Stimulated activated effector memory CD8-positive, alpha-beta T cell treated with anti-CD3 and anti-CD28 coated beads, Interleukin-12 subunit alpha, Interleukin-12 subunit beta, amount 100 ng/mL, for 72 hours (primary cell): Measurements from ENCODE around the gene SV2C.

Experiments
- ATAC-seq: fragments of 150-1000 bp; cut with Tn5 transposase; 2 replicates; pipeline ENCODE4 v1.10.0; 2021
- DNase-seq, 2 donors: peaks; one replicate each; pipeline ENCODE4 v3.0.0; 2021 to 2022; ENCODE audit warnings: low spot score in 2 of 2
- H3K27ac Mint-ChIP-seq: one replicate; pipeline ENCODE4 v1.8.0; 2022; ENCODE audit warnings: mild to moderate bottlenecking, mixed read lengths
- H3K36me3 Mint-ChIP-seq: one replicate; pipeline ENCODE4 v1.8.0; 2022; ENCODE audit warnings: mild to moderate bottlenecking, mixed read lengths
- H3K4me1 Mint-ChIP-seq: one replicate; pipeline ENCODE4 v1.8.0; 2022; ENCODE audit warnings: mixed read lengths
- H3K4me3 Mint-ChIP-seq: one replicate; pipeline ENCODE4 v1.8.0; 2022; ENCODE audit warnings: mild to moderate bottlenecking, mixed read lengths
- H3K9me3 Mint-ChIP-seq: one replicate; pipeline ENCODE4 v1.8.0; 2022; ENCODE audit warnings: mixed read lengths

SV2C gene

GRCh38 chr5:76166886-76167576, 83.8 kb downstream of the SV2C start:
- ATAC-seq, result peak; percentile 97

DNA sequence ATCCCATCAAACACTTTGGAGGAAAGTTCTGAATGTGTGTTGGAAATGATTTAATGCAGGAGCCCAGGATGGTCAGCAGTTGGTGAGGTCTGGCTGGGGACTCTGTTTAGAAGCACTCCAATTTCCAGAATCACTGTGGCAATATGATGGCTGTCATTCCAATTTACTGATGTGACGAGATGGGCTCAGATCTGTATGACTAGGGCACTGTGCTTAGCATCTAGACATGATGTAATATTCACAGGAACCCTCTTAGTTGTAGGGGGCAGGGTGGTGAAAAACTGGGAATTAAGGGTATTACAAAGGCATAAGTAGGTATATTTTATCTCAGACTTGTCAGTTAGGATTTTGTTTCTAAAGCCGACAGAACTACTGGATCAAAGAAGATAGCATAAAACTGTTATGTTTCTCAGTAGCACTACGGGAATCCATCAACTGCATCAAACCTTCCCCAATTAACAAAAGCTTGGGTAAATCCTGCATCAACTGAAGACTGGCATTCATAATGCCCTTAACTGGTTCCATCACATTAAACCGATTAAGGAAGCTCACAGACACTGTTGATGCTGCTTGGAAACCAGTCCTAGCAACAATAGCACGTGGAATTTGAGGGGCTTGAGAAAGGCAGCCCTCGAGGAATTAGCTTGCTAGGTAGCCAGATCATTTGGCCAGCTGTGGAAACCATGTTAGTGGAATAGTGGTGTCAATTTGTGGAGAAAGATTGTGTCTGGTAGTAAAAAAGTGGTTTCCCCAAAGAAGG, 86.1 kb downstream of the SV2C start:
- no peaks in the 10 kb centered on the region for H3K36me3 Mint-ChIP-seq
- H3K4me3 Mint-ChIP-seq, result no peak overlapping the region
- peaks cover 6% of the 10 kb centered on the region for H3K9me3 Mint-ChIP-seq
- ATAC-seq (no peak), DNase-seq (no peak)
- no peak overlapping the region for H3K27ac Mint-ChIP-seq
- H3K4me1 Mint-ChIP-seq, result peaks cover 21% of the 10 kb centered on the region

More at GRCh38 chr5:76166886-76167576, 83.8 kb downstream of the SV2C start:
- Mint-ChIP-seq H3K4me1 (peaks cover 21% of the 10 kb centered on the region), H3K27ac (peak overlapping the region; percentile 48), H3K4me3 (no peak overlapping the region), H3K36me3 (no peaks in the 10 kb centered on the region), H3K9me3 (peaks cover 6% of the 10 kb centered on the region)
- peak in 1 of 2 donors; percentile 64 for DNase-seq

DNA sequence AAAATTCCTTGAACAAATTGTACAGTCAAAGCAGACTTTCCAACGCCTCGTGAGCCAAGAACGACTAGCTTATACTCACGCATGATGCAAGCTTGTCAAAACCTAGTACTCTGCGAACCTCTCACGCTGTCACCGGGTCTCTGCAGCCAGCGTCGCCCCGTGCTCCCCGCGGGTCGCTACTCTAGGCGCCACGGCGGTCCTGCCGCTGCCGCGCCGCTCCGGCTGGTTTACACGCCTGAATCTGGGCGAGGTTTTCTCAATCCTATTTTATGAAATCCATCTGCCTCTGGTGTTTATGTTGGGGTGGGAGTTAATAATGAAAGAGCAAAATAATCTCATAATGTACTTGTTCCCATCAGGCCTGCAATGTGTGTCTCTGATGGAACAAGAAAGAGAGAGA, 90.9 kb downstream of the SV2C start:
- Mint-ChIP-seq H3K36me3 (no peaks in the 10 kb centered on the region), H3K4me1 (peaks cover 34% of the 10 kb centered on the region), H3K27ac (no peak overlapping the region), H3K4me3 (no peak overlapping the region), H3K9me3 (no peaks in the 10 kb centered on the region)
- DNase-seq, result no peak
- ATAC-seq, result no peak

- ATAC-seq (peak; percentile 22), DNase-seq (peak; percentile 41 to 73)
- Mint-ChIP-seq H3K4me3 (peak overlapping the region; percentile 55), H3K9me3 (no peaks in the 10 kb centered on the region), H3K4me1 (peaks cover 36% of the 10 kb centered on the region), H3K36me3 (no peaks in the 10 kb centered on the region), H3K27ac (peak overlapping the region; percentile 81)
These were observed 92.0 kb downstream of the SV2C start for GRCh38 chr5:76175051-76175666.

GRCh38 chr5:76175821-76176403, 92.7 kb downstream of the SV2C start:
- peak in 1 of 2 donors; percentile 76 for DNase-seq
- peak; percentile 81 for ATAC-seq
- H3K4me1 Mint-ChIP-seq, result peaks cover 36% of the 10 kb centered on the region
- H3K9me3 Mint-ChIP-seq, result no peaks in the 10 kb centered on the region
- peak overlapping the region; percentile 55 for H3K4me3 Mint-ChIP-seq
- H3K27ac Mint-ChIP-seq, result peak overlapping the region; percentile 81
- H3K36me3 Mint-ChIP-seq, result no peaks in the 10 kb centered on the region

GRCh38 chr5:76177978-76178377, 94.8 kb downstream of the SV2C start:
- Mint-ChIP-seq H3K36me3 (no peaks in the 10 kb centered on the region), H3K4me3 (no peak overlapping the region), H3K27ac (no peak overlapping the region), H3K9me3 (no peaks in the 10 kb centered on the region), H3K4me1 (peaks cover 36% of the 10 kb centered on the region)
- DNase-seq, result no peak
- ATAC-seq, result peak; percentile 38

DNA sequence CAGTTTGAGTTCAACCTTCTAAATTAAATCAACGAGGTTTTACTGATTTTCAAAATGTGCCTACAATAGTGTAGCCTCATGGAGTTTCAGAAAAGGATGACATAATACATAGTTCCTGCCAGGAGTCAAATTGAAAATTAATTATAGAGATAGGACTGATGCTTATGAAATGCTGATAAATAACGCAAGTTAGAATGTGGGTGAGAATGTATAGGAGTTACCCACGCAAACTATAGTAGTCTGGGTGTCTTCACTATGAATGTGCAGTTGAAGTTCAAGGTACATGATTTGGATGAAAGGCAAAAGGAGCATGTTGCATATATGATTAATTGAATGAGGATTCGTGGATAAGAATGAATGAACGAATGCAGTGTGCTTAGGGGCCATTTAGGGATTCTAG, 95.7 kb downstream of the SV2C start:
- Mint-ChIP-seq H3K36me3 (no peaks in the 10 kb centered on the region), H3K27ac (no peak overlapping the region), H3K4me3 (no peak overlapping the region), H3K4me1 (peaks cover 36% of the 10 kb centered on the region), H3K9me3 (peaks cover 3% of the 10 kb centered on the region)
- ATAC-seq, result peak; percentile 60
- no peak for DNase-seq

DNA sequence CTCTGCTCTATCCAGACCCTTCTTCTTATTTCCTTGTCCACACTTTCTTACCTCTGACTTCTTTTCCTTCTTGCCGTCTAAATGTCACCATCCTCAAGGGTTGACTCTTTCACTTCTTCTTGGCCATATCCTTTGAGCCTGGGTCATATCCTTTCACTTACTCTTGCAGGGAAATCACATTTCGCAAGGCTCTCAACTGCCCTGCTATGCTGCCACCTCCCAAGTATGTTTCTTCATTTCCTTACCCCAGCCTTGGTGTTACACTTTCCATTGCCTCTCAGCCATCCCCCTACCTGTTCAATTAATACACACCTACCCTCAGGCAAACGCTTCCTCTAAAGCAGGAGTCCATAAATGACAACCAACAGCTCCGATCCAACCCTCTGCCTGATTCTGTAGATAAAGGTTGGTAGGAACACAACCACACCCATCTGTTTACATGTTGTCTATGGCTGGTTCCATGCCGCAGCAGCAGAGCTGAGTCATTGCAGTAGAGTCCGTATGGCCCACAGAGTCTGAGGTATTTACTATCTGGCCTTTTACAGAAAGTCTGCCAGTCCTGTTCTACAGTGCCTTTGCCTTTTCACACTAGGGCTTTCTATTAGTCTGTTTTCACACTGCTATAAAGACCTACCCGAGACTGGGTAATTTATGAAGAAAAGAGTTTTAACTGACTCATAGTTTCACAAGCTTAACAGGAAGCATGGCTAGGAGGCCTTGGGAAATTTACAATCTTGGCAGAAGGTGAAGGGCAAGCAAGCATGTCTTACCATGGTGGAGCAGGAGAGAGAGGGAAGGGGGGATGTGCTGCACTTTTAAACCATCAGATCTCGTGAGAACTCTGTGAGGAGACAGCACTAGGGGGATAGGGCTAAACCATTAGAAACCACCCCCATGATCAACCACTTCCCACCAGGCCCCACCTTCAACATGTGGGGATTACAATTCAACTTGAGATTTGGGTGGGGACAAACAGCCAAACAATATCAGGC, 97.9 kb downstream of the SV2C start:
- peak; percentile 91 for ATAC-seq
- Mint-ChIP-seq H3K4me3 (no peak overlapping the region), H3K36me3 (no peaks in the 10 kb centered on the region), H3K27ac (no peak overlapping the region), H3K4me1 (peaks cover 20% of the 10 kb centered on the region), H3K9me3 (peaks cover 3% of the 10 kb centered on the region)
- peak in 1 of 2 donors; percentile 75 for DNase-seq

GRCh38 chr5:76187386-76187785, 104.2 kb downstream of the SV2C start:
- peaks cover 7% of the 10 kb centered on the region for H3K4me1 Mint-ChIP-seq
- H3K4me3 Mint-ChIP-seq, result no peak overlapping the region
- H3K9me3 Mint-ChIP-seq, result peaks cover 3% of the 10 kb centered on the region
- DNase-seq (no peak), ATAC-seq (no peak)
- no peaks in the 10 kb centered on the region for H3K36me3 Mint-ChIP-seq
- H3K27ac Mint-ChIP-seq, result no peak overlapping the region

DNA sequence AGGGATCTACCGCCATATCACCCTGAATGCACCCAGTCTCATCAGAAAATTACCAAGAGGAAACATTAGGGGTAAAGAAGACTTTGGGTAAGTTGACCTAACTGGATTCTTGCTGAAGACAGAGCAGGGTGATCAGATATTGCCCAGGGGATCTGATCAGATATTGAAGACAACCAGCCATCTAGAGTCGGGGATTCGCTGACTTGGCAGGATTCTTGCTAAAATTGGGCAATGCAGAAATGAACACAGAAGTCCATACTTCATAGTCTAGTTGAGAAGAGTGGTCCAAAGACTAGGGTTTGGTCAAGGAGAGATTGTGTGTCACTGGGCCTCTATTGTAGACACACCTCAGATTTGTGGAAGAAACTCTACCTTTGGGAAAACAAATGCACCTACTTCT, 107.2 kb downstream of the SV2C start:
- no peak overlapping the region for H3K27ac Mint-ChIP-seq

GRCh38 chr5:76192837-76193236, 109.7 kb downstream of the SV2C start:
- no peaks in the 10 kb centered on the region for H3K36me3 Mint-ChIP-seq
- no peak for ATAC-seq
- no peak overlapping the region for H3K4me3 Mint-ChIP-seq
- peaks cover 7% of the 10 kb centered on the region for H3K4me1 Mint-ChIP-seq
- no peak for DNase-seq
- no peaks in the 10 kb centered on the region for H3K9me3 Mint-ChIP-seq
- H3K27ac Mint-ChIP-seq, result no peak overlapping the region

More for the DNA sequence above, 107.2 kb downstream of the SV2C start:
- DNase-seq (no peak), ATAC-seq (no peak)
- Mint-ChIP-seq H3K36me3 (no peaks in the 10 kb centered on the region), H3K9me3 (no peaks in the 10 kb centered on the region), H3K4me1 (peaks cover 7% of the 10 kb centered on the region), H3K4me3 (no peak overlapping the region)

GRCh38 chr5:76193635-76194034, 110.5 kb downstream of the SV2C start:
- DNase-seq (no peak), ATAC-seq (no peak)
- Mint-ChIP-seq H3K4me3 (no peak overlapping the region), H3K9me3 (no peaks in the 10 kb centered on the region), H3K36me3 (no peaks in the 10 kb centered on the region), H3K4me1 (peaks cover 7% of the 10 kb centered on the region), H3K27ac (no peak overlapping the region)

- Mint-ChIP-seq H3K36me3 (no peaks in the 10 kb centered on the region), H3K4me1 (peaks cover 10% of the 10 kb centered on the region), H3K27ac (no peak overlapping the region), H3K9me3 (no peaks in the 10 kb centered on the region), H3K4me3 (no peak overlapping the region)
- ATAC-seq (no peak), DNase-seq (no peak)
These were observed 111.2 kb downstream of the SV2C start for GRCh38 chr5:76194340-76194739.

DNA sequence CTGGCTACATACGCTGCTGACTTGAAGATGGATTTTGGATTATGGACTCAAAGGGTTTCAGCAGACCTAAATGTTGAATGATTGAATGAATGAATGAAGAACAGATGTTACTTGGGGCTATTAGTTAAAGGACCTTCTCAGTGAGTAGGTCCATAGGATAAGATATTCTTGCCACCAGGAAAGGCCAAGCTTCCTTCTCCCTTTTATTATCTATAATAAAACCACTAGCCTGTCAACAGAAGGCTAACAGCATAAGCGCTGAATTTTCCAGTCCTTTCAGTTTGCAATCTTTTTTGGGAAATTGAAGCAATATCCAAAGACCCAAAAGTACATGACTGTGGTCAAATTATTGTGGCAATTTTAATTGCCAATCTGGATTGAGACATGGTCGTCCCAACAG, 113.3 kb downstream of the SV2C start:
- H3K4me1 Mint-ChIP-seq, result peaks cover 7% of the 10 kb centered on the region

More for the DNA sequence above, 113.3 kb downstream of the SV2C start:
- Mint-ChIP-seq H3K4me3 (no peak overlapping the region), H3K36me3 (no peaks in the 10 kb centered on the region), H3K27ac (no peak overlapping the region), H3K9me3 (no peaks in the 10 kb centered on the region)
- DNase-seq (no peak), ATAC-seq (no peak)
